Prostate gland (tissue), 2 donors: Measurements from ENCODE around the gene GPATCH8.

Experiments
- POLR2A ChIP-seq: fragments of 450-650 bp; IDR thresholded peaks from one replicate; pipeline ENCODE4 v1.6.1; 2016; ENCODE audit warnings: antibody characterized with exemption, mild to moderate bottlenecking
- POLR2AphosphoS5 ChIP-seq: sonication (generic); formaldehyde crosslinking; IDR thresholded peaks from one replicate; pipeline ENCODE4 v1.6.1; 2017; ENCODE audit warnings: antibody characterized with exemption
- TF ChIP-seq, protein P1 (sequence below), 4 experiments: fragments of 200-600 bp in 2 of 4; fragments of 450-650 bp in 2 of 4; sonication (generic) in 2 of 4; IDR thresholded peaks; 1 replicate in 3 of 4; 2 replicates in 1 of 4; pipeline ENCODE4 v1.5.1; 2016 to 2019; ENCODE audit warnings: antibody characterized with exemption in 4 of 4, mild to moderate bottlenecking in 2 of 4, moderate library complexity in 2 of 4

DNA sequence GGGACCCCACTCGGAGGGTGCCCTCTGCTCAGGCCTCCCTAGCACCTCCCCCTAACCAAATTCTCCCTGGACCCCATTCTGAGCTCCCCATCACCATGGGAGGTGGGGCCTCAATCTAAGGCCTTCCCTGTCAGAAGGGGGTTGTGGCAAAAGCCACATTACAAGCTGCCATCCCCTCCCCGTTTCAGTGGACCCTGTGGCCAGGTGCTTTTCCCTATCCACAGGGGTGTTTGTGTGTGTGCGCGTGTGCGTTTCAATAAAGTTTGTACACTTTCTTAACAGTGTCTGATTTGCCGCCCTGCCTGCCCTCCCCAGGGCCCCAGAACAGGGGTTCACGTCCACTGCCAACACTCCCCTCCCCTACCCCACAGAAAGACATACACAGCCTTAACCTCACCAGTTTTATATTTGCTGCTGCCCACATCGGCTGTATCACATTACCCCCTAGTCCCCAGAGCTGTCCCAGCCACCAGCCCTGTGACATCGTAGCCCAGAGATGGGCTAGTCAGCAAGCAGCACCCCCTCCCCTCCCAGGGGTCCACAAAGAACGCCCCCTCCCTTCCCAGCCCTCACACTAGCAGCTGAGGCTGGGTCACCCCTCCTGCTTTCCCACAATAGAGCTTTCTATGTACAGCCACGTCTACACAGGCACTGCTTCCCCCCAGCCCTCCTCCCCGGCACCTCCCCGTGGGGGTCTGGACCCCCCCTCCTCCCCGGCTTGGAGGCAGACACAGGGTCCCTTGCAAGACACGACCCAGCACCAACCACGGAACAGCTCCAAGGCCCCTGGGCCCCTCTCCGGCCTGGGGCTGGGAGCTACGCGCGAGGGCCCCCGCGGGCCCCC lies 150.2 kb downstream of the GPATCH8 start:
- TF ChIP-seq, protein P1, sequence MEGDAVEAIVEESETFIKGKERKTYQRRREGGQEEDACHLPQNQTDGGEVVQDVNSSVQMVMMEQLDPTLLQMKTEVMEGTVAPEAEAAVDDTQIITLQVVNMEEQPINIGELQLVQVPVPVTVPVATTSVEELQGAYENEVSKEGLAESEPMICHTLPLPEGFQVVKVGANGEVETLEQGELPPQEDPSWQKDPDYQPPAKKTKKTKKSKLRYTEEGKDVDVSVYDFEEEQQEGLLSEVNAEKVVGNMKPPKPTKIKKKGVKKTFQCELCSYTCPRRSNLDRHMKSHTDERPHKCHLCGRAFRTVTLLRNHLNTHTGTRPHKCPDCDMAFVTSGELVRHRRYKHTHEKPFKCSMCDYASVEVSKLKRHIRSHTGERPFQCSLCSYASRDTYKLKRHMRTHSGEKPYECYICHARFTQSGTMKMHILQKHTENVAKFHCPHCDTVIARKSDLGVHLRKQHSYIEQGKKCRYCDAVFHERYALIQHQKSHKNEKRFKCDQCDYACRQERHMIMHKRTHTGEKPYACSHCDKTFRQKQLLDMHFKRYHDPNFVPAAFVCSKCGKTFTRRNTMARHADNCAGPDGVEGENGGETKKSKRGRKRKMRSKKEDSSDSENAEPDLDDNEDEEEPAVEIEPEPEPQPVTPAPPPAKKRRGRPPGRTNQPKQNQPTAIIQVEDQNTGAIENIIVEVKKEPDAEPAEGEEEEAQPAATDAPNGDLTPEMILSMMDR (IDR thresholded peaks at IDR 0.05), result no peak
- TF ChIP-seq POLR2AphosphoS5 (no peak), POLR2A (no peak)
